ENCODE measurements around the gene CHRM1. TPM values are rescaled to one million over a fixed set of nuclear protein-coding genes. Genes with fewer than 3 reads are reported as not detected.

Gene CHRM1
- total RNA-seq, 2 experiments from 2014 or later, result not detected

- intact Hi-C loops (cut with DNase I, micrococcal nuclease), result no loop called here
- Mint-ChIP-seq H3K36me3 (ENCODE audit: low read depth) (peaks cover 28% of the 10 kb centered on the region), H3K27ac (no peak overlapping the region), H3K4me3 (no peak overlapping the region), H3K9me3 (no peaks in the 10 kb centered on the region), H3K27me3 (peaks cover 6% of the 10 kb centered on the region), H3K4me1 (ENCODE audit: low read depth) (no peaks in the 10 kb centered on the region)
- ChIA-PET CTCF (no interaction called here), POLR2A (no interaction called here)
- DNase-seq (no peak), ATAC-seq (ENCODE audit: poor library complexity) (no peak)
- H3K27me3 ChIP-seq (ENCODE audit: control insufficient read depth in 1 of 2, insufficient read depth in 2 of 2, low read length in 2 of 2), result no peaks in the 10 kb centered on the region
- no peak overlapping the region for H3K27ac ChIP-seq (ENCODE audit: low read depth in 1 of 2, low read length in 2 of 2)
- H3K4me3 ChIP-seq (ENCODE audit: low read length), result no peak overlapping the region
- H3K36me3 ChIP-seq (ENCODE audit: insufficient read depth, low read length), result peaks cover 26% of the 10 kb centered on the region
- no peak for TF ChIP-seq CTCF (IDR thresholded peaks at IDR 0.05)
- H3K4me1 ChIP-seq (ENCODE audit: insufficient read depth, low read length), result no peaks in the 10 kb centered on the region
- no peaks in the 10 kb centered on the region for H3K9me3 ChIP-seq (ENCODE audit: control insufficient read depth in 1 of 2, insufficient read depth in 1 of 2, low read length in 2 of 2)
Measured at GRCh38 chr11:62892077-62892922, 28.9 kb downstream of the CHRM1 start.

GRCh38 chr11:62889484-62890437 is 31.4 kb downstream of the CHRM1 start:
- Mint-ChIP-seq H3K27ac (peak overlapping the region; percentile 32), H3K4me1 (ENCODE audit: low read depth) (peaks cover 6% of the 10 kb centered on the region), H3K9me3 (no peaks in the 10 kb centered on the region), H3K27me3 (no peaks in the 10 kb centered on the region), H3K4me3 (no peak overlapping the region), H3K36me3 (ENCODE audit: low read depth) (peaks cover 50% of the 10 kb centered on the region)
- DNase-seq (no peak), ATAC-seq (ENCODE audit: poor library complexity) (peak; percentile 21)
- ChIA-PET POLR2A (interaction anchor here (1.5 kb wide), 1 partner anchor 8 kb away, joined by 5 read pairs; the partner anchor contains the start of gene SLC3A2), CTCF (interaction anchor here (0.5 kb wide), 1 partner anchor 8 kb away, joined by 3 read pairs; no protein-coding TSS in a partner anchor)
- Histone ChIP-seq H3K36me3 (ENCODE audit: insufficient read depth, low read length) (peaks cover 51% of the 10 kb centered on the region), H3K27me3 (ENCODE audit: control insufficient read depth in 1 of 2, insufficient read depth in 2 of 2, low read length in 2 of 2) (no peaks in the 10 kb centered on the region), H3K4me3 (ENCODE audit: low read length) (no peak overlapping the region), H3K4me1 (ENCODE audit: insufficient read depth, low read length) (peaks cover 6% of the 10 kb centered on the region), H3K9me3 (ENCODE audit: control insufficient read depth in 1 of 2, insufficient read depth in 1 of 2, low read length in 2 of 2) (no peaks in the 10 kb centered on the region), H3K27ac (ENCODE audit: low read depth in 1 of 2, low read length in 2 of 2) (no peak overlapping the region)
- no peak for TF ChIP-seq CTCF (IDR thresholded peaks at IDR 0.05)
- intact Hi-C loops (cut with DNase I, micrococcal nuclease), result loop anchor here in 1 of 2 experiments (10.0 kb wide), 1 partner anchor 495 kb away; no protein-coding TSS in a partner anchor

GRCh38 chr11:62889126-62889483 is 32.1 kb downstream of the CHRM1 start:
- H3K27me3 ChIP-seq (ENCODE audit: control insufficient read depth in 1 of 2, insufficient read depth in 2 of 2, low read length in 2 of 2), result no peaks in the 10 kb centered on the region
- H3K27ac Mint-ChIP-seq, result peak overlapping the region; percentile 32
- no peak overlapping the region for H3K27ac ChIP-seq (ENCODE audit: low read depth in 1 of 2, low read length in 2 of 2)
- TF ChIP-seq CTCF (IDR thresholded peaks at IDR 0.05), result no peak
- ChIA-PET CTCF (no interaction called here), POLR2A (no interaction called here)
- no peaks in the 10 kb centered on the region for H3K27me3 Mint-ChIP-seq
- H3K36me3 Mint-ChIP-seq (ENCODE audit: low read depth), result peaks cover 56% of the 10 kb centered on the region
- peaks cover 7% of the 10 kb centered on the region for H3K4me1 ChIP-seq (ENCODE audit: insufficient read depth, low read length)
- H3K36me3 ChIP-seq (ENCODE audit: insufficient read depth, low read length), result peaks cover 58% of the 10 kb centered on the region
- H3K9me3 Mint-ChIP-seq, result no peaks in the 10 kb centered on the region
- peaks cover 10% of the 10 kb centered on the region for H3K4me1 Mint-ChIP-seq (ENCODE audit: low read depth)
- DNase-seq, result no peak
- no peak overlapping the region for H3K4me3 Mint-ChIP-seq
- no peak overlapping the region for H3K4me3 ChIP-seq (ENCODE audit: low read length)
- ATAC-seq (ENCODE audit: poor library complexity), result no peak
- no peaks in the 10 kb centered on the region for H3K9me3 ChIP-seq (ENCODE audit: control insufficient read depth in 1 of 2, insufficient read depth in 1 of 2, low read length in 2 of 2)
- intact Hi-C loops (cut with DNase I, micrococcal nuclease), result loop anchor here in 1 of 2 experiments (10.0 kb wide), 1 partner anchor 494 kb away; no protein-coding TSS in a partner anchor

Data from CD4-positive, alpha-beta T cell (primary cell).